NB4 (cell line): Measurements from ENCODE around the gene WIZ.

Source experiments
- DNase-seq: peaks from one replicate; pipeline ENCODE4 v3.0.0; 2010; ENCODE audit warnings: low read depth
- H3K4me3 ChIP-seq: one replicate; pipeline ENCODE4 v1.5.1; 2011; ENCODE audit warnings: mild to moderate bottlenecking, low read depth, low read length, moderate library complexity
- MYC ChIP-seq: IDR thresholded peaks from 2 replicates; pipeline ENCODE4 v1.6.1; 2011; ENCODE audit warnings: low read depth, low read length
- POLR2A ChIP-seq: IDR thresholded peaks from 2 replicates; pipeline ENCODE4 v1.6.1; 2011; ENCODE audit warnings: mild to moderate bottlenecking; ENCODE audit not compliant: insufficient read length; ENCODE audit errors: extremely low read depth
- TF ChIP-seq, protein P1 (sequence below): IDR thresholded peaks from one replicate; pipeline ENCODE4 v1.5.1; 2012; ENCODE audit warnings: low read depth, low read length
- TF ChIP-seq, protein P2 (sequence below): IDR thresholded peaks from 2 replicates; pipeline ENCODE4 v1.6.1; 2011; ENCODE audit warnings: low read depth, low read length

The WIZ gene

DNA sequence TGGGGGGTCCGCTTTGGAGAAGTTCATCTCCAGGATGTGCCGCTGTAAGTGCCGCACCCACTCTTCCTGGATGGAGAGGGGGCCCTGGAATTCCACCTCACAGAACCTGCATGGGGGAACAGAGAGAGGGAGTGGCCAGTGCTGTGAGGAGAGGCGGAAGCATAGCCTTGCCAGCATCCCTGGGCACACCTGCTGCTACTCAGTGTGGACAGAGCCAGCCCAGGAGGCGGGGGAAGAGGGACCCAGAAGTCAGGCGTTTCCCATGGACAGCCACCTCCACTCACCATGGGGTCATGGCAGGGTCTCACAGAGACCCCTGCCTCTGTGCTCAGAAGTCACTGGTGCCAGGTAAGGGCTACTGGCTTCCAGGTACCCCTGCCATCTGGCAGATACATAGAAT, 26.6 kb downstream of the WIZ start:
- TF ChIP-seq, protein P1, sequence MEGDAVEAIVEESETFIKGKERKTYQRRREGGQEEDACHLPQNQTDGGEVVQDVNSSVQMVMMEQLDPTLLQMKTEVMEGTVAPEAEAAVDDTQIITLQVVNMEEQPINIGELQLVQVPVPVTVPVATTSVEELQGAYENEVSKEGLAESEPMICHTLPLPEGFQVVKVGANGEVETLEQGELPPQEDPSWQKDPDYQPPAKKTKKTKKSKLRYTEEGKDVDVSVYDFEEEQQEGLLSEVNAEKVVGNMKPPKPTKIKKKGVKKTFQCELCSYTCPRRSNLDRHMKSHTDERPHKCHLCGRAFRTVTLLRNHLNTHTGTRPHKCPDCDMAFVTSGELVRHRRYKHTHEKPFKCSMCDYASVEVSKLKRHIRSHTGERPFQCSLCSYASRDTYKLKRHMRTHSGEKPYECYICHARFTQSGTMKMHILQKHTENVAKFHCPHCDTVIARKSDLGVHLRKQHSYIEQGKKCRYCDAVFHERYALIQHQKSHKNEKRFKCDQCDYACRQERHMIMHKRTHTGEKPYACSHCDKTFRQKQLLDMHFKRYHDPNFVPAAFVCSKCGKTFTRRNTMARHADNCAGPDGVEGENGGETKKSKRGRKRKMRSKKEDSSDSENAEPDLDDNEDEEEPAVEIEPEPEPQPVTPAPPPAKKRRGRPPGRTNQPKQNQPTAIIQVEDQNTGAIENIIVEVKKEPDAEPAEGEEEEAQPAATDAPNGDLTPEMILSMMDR, result no peak
- TF ChIP-seq MYC (no peak), POLR2A (no peak)
- TF ChIP-seq, protein P2, sequence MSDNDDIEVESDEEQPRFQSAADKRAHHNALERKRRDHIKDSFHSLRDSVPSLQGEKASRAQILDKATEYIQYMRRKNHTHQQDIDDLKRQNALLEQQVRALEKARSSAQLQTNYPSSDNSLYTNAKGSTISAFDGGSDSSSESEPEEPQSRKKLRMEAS, result no peak
- H3K4me3 ChIP-seq, result no peak overlapping the region
- DNase-seq, result no peak

DNA sequence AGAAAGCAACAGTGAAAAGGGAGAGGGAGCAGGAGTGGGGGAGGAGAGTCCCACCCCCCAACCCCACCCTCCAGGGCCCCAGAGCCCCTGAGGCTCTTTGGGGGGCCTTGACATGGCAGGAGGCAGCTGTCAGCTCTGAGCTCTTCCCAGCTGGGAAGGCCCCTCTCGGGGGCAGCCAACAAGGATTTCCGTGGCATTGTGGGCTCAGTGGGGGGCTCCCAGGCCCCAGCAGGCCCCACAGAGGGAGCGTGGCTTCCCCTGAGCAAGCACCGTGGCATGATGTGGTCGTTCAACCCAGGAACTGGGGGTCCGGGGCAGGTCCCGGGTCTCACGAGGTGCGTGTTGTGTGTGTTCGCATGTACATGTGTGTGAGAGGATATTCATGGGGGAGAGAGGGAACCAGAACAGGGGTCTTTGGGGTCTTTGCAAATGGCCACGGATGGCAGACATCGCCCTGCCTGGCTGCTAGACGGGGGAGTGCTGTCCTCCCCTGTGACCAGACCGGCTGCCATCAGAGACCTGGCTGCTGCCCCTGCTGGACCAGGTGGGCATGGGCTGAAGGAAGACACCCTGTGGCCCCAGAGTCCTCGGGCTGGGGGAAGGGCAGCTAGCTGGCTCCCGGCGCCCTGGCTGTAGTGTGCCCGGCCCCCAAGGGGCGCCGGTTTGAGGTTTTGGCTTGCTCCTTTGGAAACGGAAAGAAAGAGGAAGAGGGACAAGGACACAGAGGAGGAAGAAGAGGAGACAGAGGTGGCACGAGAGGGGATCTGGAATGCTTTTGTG, 27.3 kb downstream of the WIZ start:
- H3K4me3 ChIP-seq, result no peak overlapping the region
- TF ChIP-seq POLR2A (no peak), MYC (no peak)
- TF ChIP-seq, protein P1, result no peak
- TF ChIP-seq, protein P2, result no peak
- DNase-seq, result no peak

DNA sequence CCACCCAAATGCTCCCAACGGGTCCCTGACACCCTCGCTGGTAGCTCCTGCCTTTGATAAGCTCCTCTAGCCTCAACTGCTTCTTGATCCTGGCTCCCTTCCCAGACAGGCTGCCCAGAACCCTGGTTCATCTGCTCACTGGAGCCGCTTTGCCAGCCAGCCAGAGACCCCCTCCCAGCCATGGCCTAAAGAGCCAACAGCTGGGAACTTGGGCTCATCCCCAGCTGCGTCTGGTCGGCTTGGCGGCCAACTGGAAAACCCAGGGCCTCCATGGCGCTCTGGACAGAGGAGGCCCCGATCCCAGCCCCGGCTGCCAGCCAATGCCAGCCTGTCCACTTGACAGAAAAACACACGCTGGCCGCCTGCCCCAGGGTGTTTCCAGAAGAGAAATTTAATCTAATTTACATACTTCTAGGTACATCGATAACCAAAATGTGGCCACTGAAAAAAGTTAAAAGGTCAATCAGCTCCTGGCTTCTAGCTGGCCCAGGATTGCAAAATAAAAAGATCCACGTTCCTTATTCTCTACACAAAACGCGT, 28.0 kb downstream of the WIZ start:
- TF ChIP-seq, protein P1, result no peak
- TF ChIP-seq, protein P2, result no peak
- no peak for TF ChIP-seq POLR2A
- no peak for TF ChIP-seq MYC
- DNase-seq, result no peak
- H3K4me3 ChIP-seq, result no peak overlapping the region

DNA sequence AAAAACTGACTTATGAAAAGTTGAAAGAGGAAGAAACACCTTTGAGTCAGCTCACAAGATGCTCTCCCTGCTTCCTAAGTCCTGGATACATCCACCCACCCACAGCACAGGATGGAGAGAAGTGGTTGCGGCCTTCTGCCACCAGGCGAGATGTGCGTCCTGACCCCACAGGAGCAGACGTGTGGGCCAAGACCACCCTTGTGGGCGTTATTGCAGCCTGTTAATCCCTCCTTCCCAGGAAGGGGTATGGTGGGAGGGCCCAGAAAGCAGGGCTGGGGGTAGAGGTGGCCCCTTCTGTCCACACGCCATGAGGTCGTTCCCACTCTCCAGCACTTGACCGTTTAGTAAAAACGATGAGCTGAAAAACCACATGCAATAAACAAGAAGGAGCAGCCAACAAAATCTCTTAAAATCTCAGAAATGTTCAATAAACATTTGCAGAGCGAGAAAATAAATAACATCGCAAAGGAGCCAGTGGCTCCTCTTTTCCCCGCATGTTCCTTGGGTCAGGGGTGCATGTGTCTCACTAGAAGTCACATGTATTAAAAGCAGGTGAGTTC, 28.5 kb downstream of the WIZ start:
- H3K4me3 ChIP-seq, result no peak overlapping the region
- no peak for DNase-seq
- TF ChIP-seq, protein P1, result no peak
- TF ChIP-seq POLR2A (no peak), MYC (no peak)
- TF ChIP-seq, protein P2, result no peak

DNA sequence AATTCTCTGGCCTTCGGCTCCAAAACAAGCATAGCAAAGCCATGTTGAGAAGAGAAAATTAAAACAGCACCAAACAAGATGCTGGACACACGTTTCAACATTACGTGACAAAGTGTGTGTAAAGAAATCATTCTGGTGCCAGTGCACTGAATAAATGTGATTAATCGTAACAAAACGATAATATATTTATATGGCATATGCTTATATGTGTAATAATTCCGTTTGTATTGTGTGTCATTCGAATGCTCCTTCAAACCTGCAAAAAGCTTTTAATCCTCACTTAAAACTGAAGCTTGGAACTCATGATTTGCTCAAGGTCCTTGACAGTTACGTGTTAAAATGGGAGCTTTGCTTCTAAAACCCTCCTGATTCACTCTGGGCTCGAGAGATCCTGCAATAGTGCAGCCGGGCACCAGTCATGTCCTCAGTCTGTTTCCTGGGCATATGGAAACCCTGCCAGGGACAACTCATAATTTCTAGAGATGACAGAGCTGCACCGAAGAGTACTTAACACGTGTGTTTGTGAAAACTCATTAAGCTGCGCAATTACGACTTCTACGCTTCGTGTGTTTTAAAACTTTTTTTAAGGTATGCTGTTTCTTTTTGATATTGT, 30.2 kb downstream of the WIZ start:
- H3K4me3 ChIP-seq, result no peak overlapping the region
- TF ChIP-seq POLR2A (no peak), MYC (no peak)
- TF ChIP-seq, protein P2, result no peak
- TF ChIP-seq, protein P1, result no peak
- DNase-seq, result peak; percentile 17
